ENCODE data around the gene STUM. TPM values are rescaled to one million over a fixed set of nuclear protein-coding genes. Genes with fewer than 3 reads are reported as not detected.
"Not testable (repeated sequence)": the region's sequence is repeated elsewhere in the genome, so short reads cannot be mapped to it uniquely, and the experiment has no call there.

STUM gene
- total RNA-seq, 1 donor from 2014 or later = 24.3 TPM

DNA sequence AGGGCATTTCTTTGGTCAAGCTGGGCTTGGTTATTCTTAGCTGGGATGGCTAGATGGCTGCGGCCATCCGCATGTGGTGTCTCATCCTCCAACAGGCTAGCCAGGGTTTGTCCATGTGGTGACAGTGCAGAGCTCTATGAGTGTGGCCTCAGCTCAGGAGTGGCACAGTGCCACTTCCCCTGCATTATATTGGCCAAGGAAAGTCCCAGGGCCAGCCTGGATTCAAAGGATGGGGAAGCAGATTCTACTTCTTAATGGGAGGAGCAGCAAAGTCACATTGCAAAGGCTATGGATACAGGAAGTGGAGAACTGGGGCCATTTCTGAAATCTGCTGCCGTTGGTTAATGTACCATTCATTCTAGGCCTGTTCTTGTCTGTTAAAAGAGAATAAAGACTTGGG lies 34.4 kb downstream of the STUM start:
- DNase-seq = no peak

GRCh38 chr1:226584164-226584563 lies 35.6 kb downstream of the STUM start:
- no peak for DNase-seq

DNA sequence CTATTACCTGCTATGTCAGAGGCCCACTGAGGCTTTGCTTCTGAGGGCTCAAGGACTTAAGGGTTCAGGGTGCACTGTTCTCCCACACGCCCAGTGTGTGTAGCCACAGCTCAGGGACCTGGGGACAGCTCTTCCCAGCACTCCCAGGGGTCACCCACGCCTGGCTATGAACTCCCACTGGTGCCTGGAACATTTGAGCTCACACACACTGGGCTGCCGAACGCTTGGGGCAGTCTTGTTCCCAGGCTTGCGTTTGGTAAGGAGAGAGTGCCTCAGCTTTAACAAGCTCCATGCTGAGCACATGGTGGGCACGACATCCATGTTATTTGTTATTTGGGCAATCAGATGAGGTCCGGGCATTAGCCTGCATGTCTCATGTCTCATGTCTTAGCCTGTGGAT lies 37.6 kb downstream of the STUM start:
- no peak for DNase-seq

DNA sequence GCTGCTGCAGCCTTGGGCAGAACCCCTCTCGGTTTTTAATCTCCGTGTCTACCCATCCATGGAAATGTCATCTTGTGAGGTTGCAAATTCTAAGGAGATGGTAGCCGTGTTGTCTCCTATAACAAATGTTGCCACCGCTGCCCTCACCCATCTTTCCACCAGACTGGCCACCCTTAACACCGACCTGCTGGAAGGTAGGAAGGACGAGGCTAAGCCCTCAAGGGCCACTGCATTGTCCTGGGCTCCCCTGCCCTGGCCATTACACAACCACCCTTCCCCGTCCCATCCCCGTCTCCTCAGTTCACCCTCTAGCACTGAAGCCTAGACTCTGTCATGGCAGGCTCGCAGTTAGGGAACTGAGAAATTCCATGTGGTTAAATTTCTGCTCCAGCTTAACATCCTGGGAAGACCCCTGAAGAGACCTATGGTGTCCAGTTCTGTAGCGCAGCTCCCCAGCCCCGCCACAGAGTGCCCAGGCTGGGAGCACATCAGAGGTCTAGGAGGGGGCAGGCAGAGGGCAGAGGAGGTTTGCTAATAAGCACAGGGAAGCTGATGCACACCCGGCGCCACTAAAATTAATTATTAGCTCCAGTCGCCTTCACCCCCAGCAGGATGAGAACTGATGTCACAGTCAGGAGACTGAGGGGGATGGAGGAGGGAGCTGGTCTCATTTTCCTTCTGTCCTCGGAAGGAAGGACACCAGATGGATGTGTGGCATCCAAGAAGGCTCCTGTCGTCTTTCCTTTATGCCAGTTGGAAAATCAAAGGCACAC lies 38.3 kb downstream of the STUM start:
- DNase-seq = no peak

DNA sequence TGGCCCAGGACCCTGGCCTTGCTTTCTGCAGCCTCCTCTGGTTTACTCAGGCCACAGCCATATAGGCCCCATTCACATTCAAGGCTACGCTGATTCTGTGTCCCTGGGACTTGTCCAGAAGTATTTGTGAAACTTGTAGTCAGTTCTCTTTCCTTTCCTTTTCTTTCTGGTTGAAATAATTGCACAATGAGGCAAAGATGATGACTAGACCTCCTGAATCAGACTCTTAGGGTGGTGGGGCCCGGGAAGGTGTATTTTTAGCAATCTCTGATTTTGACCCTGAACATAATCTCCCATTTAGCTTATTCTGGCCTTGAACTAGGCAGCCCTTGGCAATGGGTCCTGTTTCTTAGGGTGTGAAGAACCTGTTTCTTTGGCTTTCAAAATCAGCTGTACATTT lies 39.9 kb downstream of the STUM start:
- DNase-seq = no peak

- DNase-seq = no peak
These were observed 40.6 kb downstream of the STUM start for GRCh38 chr1:226589008-226589733.

DNA sequence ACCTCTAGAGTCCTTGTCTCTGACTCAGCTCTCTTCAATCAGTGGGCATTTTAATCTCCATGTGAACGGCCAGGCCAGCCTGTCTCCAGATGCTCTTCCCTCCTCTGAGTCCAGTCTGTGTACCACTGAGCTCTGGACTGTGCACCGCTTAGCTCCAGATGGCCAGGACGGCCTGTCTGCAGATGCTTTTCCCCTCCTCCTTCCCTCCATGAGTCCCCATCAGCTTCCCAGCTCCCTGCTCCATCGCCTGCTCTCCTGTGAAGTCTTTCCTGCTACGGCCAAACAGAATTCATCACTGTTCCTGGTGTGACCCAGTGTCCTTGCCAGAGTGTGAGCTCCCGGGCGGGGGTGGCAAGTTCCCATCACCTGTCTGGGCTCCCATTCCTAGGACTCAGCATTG lies 42.0 kb downstream of the STUM start:
- no peak for DNase-seq

GRCh38 chr1:226593541-226593940 lies 45.0 kb downstream of the STUM start:
- DNase-seq = no peak

GRCh38 chr1:226596531-226597165 lies 48.1 kb downstream of the STUM start:
- no peak for DNase-seq

DNA sequence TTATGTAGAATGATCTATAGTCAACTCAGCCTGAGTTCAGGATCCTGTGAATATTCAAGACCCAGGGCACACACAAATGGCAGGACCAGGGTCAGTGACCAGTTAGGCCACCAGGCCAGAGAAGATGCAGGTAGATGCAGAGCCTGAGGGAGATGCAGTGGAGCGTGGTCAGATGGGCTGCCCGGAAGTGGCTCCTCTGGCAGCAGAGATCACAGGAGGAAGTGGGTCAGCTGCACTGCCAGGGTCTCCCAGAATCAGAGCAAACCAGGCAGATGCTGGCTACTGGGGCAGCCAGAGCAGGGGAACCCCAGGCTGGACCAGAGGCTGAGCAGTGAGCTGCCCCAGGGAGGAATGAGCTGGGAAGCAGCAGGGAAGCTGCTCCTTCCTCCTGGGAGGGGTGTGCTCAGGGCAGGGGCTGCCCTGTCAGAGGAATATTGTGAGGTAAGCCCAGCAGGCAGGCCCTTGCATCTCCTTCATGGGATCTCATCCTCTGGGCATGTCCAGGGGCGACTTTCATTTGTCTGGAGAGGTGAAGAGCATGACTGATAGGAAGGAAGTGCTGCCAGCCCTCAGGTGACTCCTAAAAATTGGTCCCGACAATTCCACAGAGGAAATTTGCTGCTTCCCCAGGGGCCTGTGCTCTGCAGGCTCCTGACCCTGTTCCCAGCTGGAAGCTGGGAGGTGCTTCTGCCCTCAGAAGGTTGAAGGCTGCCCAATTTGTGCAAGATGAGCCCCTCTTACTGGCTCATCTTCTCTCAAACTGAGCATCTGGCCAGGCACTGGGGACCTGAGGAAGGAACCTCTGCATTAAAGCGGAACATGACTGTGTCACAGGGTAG lies 49.3 kb downstream of the STUM start:
- no peak for DNase-seq

GRCh38 chr1:226598455-226598849 lies 49.9 kb downstream of the STUM start:
- no peak for DNase-seq

GRCh38 chr1:226598955-226599354 lies 50.4 kb downstream of the STUM start:
- not testable (repeated sequence) for DNase-seq

DNA sequence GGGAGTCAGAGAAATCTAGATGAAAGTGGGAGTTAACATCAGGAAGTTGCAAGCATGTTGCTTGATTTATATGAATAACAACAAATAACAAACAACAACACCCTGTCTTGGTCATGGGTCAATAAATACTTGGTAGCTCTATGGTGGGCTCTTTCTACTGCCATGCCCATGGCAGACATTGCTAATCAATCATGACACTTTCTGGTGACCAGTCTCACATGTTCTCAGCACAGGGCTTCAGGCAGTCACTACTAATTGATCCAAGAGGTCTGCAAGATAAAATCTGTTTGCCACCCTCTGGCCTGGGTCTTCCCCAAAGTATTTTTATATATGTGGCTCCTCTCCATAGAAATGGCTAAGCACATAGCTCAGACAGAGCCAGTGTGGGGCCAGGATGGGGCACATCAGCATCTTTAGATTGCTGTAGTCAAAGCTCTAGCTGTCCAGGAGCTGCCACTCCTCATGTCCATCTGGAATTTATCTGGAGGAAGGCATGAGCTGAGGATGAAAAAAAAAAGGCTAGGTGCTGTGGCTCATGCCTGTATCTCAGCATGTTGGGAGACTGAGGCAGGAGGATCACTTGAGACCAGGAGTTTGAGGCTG lies 51.2 kb downstream of the STUM start:
- DNase-seq = no peak

GRCh38 chr1:226600254-226600653 lies 51.7 kb downstream of the STUM start:
- no peak for DNase-seq

GRCh38 chr1:226601456-226601855 lies 52.9 kb downstream of the STUM start:
- no peak for DNase-seq

GRCh38 chr1:226602186-226603021 lies 53.8 kb downstream of the STUM start:
- DNase-seq = no peak

GRCh38 chr1:226603022-226603857 lies 54.7 kb downstream of the STUM start:
- DNase-seq = no peak

DNA sequence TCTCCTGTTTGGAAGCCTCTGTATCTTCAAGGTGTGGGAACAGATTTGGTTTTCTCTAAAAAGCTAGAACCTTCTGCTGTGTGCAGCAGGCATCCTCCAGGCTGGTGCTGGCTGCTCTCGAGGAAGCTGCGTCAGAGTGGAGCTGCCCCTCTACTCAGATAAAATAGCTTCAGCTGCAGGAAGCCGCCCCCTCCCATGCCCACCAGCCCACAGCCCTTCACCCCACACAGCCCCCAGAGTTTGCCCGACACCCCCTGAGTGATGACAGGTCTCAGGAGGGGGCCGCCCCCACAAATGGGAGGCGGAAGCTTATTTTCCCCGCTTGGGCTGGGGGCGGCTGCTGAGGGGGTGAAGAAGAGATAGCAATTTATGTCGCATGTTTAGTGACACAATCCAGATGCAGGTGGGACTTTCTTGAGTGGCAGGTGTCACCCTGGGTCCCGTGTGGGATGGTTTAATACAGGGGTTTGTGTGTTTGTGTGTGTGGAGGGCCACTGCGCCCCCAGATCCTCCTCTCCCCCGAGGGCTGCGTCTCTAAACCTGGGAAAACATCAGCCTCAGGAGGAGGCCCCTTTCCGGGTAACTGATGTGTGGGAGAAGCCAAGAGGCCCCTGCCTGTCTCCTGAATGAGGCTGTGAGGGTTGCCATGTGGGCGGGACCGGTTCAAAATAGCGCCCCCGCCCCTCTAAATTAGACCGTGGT lies 55.4 kb downstream of the STUM start:
- no peak for DNase-seq

DNA sequence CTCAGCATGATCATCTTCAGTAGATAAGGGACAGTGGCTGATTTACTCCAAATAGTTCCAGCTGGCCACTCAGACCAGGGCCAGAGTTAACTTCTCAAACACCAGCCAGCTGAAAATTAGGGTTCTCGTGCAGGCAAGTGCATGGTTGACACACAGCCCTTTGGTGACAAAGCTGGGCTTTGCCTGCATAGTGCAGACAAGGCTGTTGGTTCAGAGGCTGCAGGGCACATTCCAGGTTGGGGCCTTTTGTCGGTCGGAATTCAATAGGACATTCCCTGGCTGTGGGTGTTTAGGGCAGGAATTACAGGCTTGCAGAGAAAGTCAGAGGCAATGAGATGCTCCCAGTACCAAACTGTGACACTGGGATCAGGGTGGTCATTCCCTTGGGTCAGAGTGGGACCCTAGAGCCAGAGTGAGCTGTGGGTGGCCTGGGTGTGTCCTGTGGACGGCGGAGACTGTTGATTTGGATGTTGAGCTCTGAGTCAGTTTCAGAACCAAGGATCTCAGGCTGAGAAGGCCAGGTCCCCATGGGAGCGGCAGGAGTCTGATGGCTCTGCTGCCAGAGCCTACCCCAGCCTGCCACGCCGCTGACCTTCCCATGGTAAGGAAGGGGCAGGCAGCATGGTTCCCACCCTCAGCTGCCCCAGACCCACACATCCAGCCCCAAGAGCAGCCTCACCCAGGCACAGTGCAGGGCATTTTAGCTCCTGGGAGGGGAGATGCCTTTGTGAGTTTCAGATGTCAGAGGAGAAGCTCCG lies 56.2 kb downstream of the STUM start:
- no peak for DNase-seq
